ENCODE results near the gene LRRC40. TPM values are rescaled to one million over a fixed set of nuclear protein-coding genes. Genes with fewer than 3 reads are reported as not detected.
A peak's percentile ranks its signal among the peaks of the same experiment; 100 is the strongest.

LRRC40 gene
- total RNA-seq, 2 donors from 2014 or later: 26.8 to 29.2 TPM

DNA sequence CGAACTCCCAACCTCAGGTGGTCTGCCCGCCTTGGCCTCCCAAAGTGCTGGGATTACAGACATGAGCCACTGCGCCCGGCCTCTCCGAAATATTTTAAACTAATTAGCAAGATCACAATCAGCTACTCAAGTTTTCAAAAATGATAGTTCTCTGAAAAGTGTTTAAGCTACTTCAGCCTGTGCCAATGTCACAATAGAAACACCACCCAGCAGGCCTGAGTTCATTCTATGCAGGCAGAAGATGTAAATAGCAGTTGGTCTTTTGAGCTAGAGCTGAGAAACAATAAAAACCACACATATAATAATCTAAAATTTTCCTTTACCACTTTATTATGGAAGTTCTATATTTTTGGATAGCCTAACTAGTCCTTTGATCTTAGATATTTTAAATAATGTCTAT, 96.1 kb downstream of the LRRC40 start:
- Histone ChIP-seq H3K27me3 (ENCODE audit: control insufficient read depth, insufficient read depth, low read length, poor library complexity, severe bottlenecking) (no peaks in the 10 kb centered on the region), H3K9me3 (ENCODE audit: control insufficient read depth, low read length) (no peaks in the 10 kb centered on the region), H3K27ac (ENCODE audit: low read depth, low read length) (no peak overlapping the region), H3K4me3 (ENCODE audit: low read length) (no peak overlapping the region), H3K4me1 (ENCODE audit: control insufficient read depth, insufficient read depth, low read length) (no peaks in the 10 kb centered on the region), H3K9ac (ENCODE audit: extremely low read depth, low read length, poor library complexity, severe bottlenecking) (no peak overlapping the region), H3K36me3 (ENCODE audit: control insufficient read depth, insufficient read depth, low read length) (no peaks in the 10 kb centered on the region)
- no peaks in the 10 kb centered on the region for H3K27me3 Mint-ChIP-seq (ENCODE audit: insufficient read depth)
- H3K4me3 Mint-ChIP-seq: no peak overlapping the region
- TF ChIP-seq CTCF (conservative IDR thresholded peaks at IDR 0.05): no peak
- 95 to 96% methylated on average over 3 to 5 of the region's 5 CpGs for WGBS, 2 experiments (ENCODE audit: insufficient coverage in 1 of 2, insufficient read length in 1 of 2)
- no peak overlapping the region for H3K27ac Mint-ChIP-seq
- H3K4me1 Mint-ChIP-seq: no peaks in the 10 kb centered on the region
- H3K9me3 Mint-ChIP-seq: no peaks in the 10 kb centered on the region
- DNase-seq: no peak
- H3K36me3 Mint-ChIP-seq (ENCODE audit: low read depth): no peaks in the 10 kb centered on the region

GRCh38 chr1:70103770-70104169, 101.6 kb downstream of the LRRC40 start:
- H3K27me3 ChIP-seq (ENCODE audit: control insufficient read depth, insufficient read depth, low read length, poor library complexity, severe bottlenecking): no peaks in the 10 kb centered on the region
- no peak overlapping the region for H3K4me3 Mint-ChIP-seq
- H3K27ac ChIP-seq (ENCODE audit: low read depth, low read length): no peak overlapping the region
- no peaks in the 10 kb centered on the region for H3K9me3 ChIP-seq (ENCODE audit: control insufficient read depth, low read length)
- H3K36me3 ChIP-seq (ENCODE audit: control insufficient read depth, insufficient read depth, low read length): no peaks in the 10 kb centered on the region
- no peaks in the 10 kb centered on the region for H3K4me1 Mint-ChIP-seq
- no peak overlapping the region for H3K4me3 ChIP-seq (ENCODE audit: low read length)
- WGBS, 2 experiments (ENCODE audit: insufficient coverage in 1 of 2, insufficient read length in 1 of 2): 93% methylated on average over 1 of the region's 1 CpG; no CpG with 5 or more reads in 1 of the 2 experiments
- TF ChIP-seq CTCF (conservative IDR thresholded peaks at IDR 0.05): no peak
- no peak overlapping the region for H3K27ac Mint-ChIP-seq
- H3K9ac ChIP-seq (ENCODE audit: extremely low read depth, low read length, poor library complexity, severe bottlenecking): no peak overlapping the region
- no peaks in the 10 kb centered on the region for H3K36me3 Mint-ChIP-seq (ENCODE audit: low read depth)
- no peaks in the 10 kb centered on the region for H3K4me1 ChIP-seq (ENCODE audit: control insufficient read depth, insufficient read depth, low read length)
- no peaks in the 10 kb centered on the region for H3K9me3 Mint-ChIP-seq
- no peak for DNase-seq
- no peaks in the 10 kb centered on the region for H3K27me3 Mint-ChIP-seq (ENCODE audit: insufficient read depth)

DNA sequence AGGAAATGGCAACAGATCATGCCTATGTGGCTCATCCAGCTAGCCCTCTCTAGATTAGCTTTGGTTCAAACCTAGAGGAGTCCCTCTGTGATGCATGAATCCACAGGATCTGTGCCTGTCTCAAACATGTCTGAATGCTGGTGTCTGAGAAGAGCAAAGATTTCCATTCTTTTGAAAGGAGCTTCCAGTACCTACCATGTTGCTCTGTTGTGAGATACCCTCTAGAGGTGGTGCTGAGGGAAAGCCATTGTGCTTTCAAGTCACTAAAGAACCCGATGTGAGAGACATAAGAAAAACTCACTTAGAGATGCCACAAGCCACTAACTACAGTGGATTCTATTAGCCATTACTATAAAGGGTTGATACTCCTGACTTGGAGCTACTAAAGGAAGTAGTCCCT, 103.6 kb downstream of the LRRC40 start:
- no peak overlapping the region for H3K4me3 ChIP-seq (ENCODE audit: low read length)
- no peak overlapping the region for H3K27ac Mint-ChIP-seq
- DNase-seq: no peak
- no peaks in the 10 kb centered on the region for H3K4me1 ChIP-seq (ENCODE audit: control insufficient read depth, insufficient read depth, low read length)
- H3K9ac ChIP-seq (ENCODE audit: extremely low read depth, low read length, poor library complexity, severe bottlenecking): no peak overlapping the region
- TF ChIP-seq CTCF (conservative IDR thresholded peaks at IDR 0.05): peak; percentile 49
- WGBS, 2 experiments (ENCODE audit: insufficient coverage in 1 of 2, insufficient read length in 1 of 2): 92% methylated on average over 1 of the region's 1 CpG; no CpG with 5 or more reads in 1 of the 2 experiments
- H3K27ac ChIP-seq (ENCODE audit: low read depth, low read length): no peak overlapping the region
- H3K4me1 Mint-ChIP-seq: no peaks in the 10 kb centered on the region
- no peaks in the 10 kb centered on the region for H3K36me3 ChIP-seq (ENCODE audit: control insufficient read depth, insufficient read depth, low read length)
- no peaks in the 10 kb centered on the region for H3K9me3 ChIP-seq (ENCODE audit: control insufficient read depth, low read length)
- no peaks in the 10 kb centered on the region for H3K36me3 Mint-ChIP-seq (ENCODE audit: low read depth)
- H3K27me3 ChIP-seq (ENCODE audit: control insufficient read depth, insufficient read depth, low read length, poor library complexity, severe bottlenecking): no peaks in the 10 kb centered on the region
- no peaks in the 10 kb centered on the region for H3K27me3 Mint-ChIP-seq (ENCODE audit: insufficient read depth)
- no peak overlapping the region for H3K4me3 Mint-ChIP-seq
- H3K9me3 Mint-ChIP-seq: no peaks in the 10 kb centered on the region

Data from endodermal cell (in vitro differentiated cells).